Large intestine (tissue), 3 donors: ENCODE data around the gene BMP15. TPM values are rescaled to one million over a fixed set of nuclear protein-coding genes. Genes with fewer than 3 reads are reported as not detected.

Source experiments
- DNase-seq, 2 donors: peaks; one replicate each; pipeline versions ENCODE4 v3.0.0 to v3.0.0-alpha.2; 2013
- H3K27ac ChIP-seq: one replicate; pipeline ENCODE4 v1.5.1; 2013; ENCODE audit warnings: low read length
- H3K27me3 ChIP-seq: 2 replicates; pipeline ENCODE4 v1.6.1; 2013; ENCODE audit warnings: low read length; ENCODE audit not compliant: control insufficient read depth, insufficient read depth
- H3K36me3 ChIP-seq: 2 replicates; pipeline ENCODE4 v1.6.1; 2013; ENCODE audit warnings: low read length; ENCODE audit not compliant: control insufficient read depth, insufficient read depth
- H3K4me1 ChIP-seq: one replicate; pipeline ENCODE4 v1.6.1; 2013; ENCODE audit warnings: low read length; ENCODE audit not compliant: control insufficient read depth, insufficient read depth
- H3K4me3 ChIP-seq: one replicate; pipeline ENCODE4 v1.5.1; 2013; ENCODE audit warnings: low read length
- H3K9me3 ChIP-seq: one replicate; pipeline ENCODE4 v1.6.1; 2013; ENCODE audit warnings: mild to moderate bottlenecking, low read depth, low read length, moderate library complexity; ENCODE audit not compliant: control insufficient read depth
- WGBS: methylation state at CpG from one replicate; pipeline ENCODE4 v1.1.5; 2013; ENCODE audit warnings: low lambda C conversion rate; ENCODE audit not compliant: insufficient coverage; 5-methylcytosine and 5-hydroxymethylcytosine counted together
- polyA plus RNA-seq: library from polyadenylated mRNA; unstranded; fragments of 120-200 nt; gene quantifications from one replicate; pipeline ENCODE4 v1.2.1, GENCODE V29; 2013

BMP15 gene
- polyA plus RNA-seq, 1 donor, result not detected

- no peak for DNase-seq
- no peaks in the 10 kb centered on the region for H3K9me3 ChIP-seq
- WGBS, result no CpG with 5 or more reads among the region's 1 CpG
- no peak overlapping the region for H3K4me3 ChIP-seq
- H3K36me3 ChIP-seq, result no peaks in the 10 kb centered on the region
- H3K27me3 ChIP-seq, result no peaks in the 10 kb centered on the region
- no peaks in the 10 kb centered on the region for H3K4me1 ChIP-seq
- no peak overlapping the region for H3K27ac ChIP-seq
Observed at GRCh38 chrX:50893466-50893865, 17.1 kb upstream of the BMP15 start.

GRCh38 chrX:50905334-50905733 is 5.2 kb upstream of the BMP15 start:
- H3K4me1 ChIP-seq, result no peaks in the 10 kb centered on the region
- no peak overlapping the region for H3K4me3 ChIP-seq
- H3K27ac ChIP-seq, result no peak overlapping the region
- no peaks in the 10 kb centered on the region for H3K27me3 ChIP-seq
- no peaks in the 10 kb centered on the region for H3K36me3 ChIP-seq
- no peaks in the 10 kb centered on the region for H3K9me3 ChIP-seq
- no peak for DNase-seq
- WGBS, result no CpG with 5 or more reads among the region's 17 CpGs

GRCh38 chrX:50913520-50913919 is 3.0 kb downstream of the BMP15 start:
- DNase-seq, result peak in 1 of 2 donors; percentile 9
- Histone ChIP-seq H3K27ac (no peak overlapping the region), H3K27me3 (no peaks in the 10 kb centered on the region), H3K4me3 (no peak overlapping the region), H3K36me3 (no peaks in the 10 kb centered on the region), H3K4me1 (no peaks in the 10 kb centered on the region), H3K9me3 (no peaks in the 10 kb centered on the region)

GRCh38 chrX:50920132-50920531 is 9.6 kb downstream of the BMP15 start:
- Histone ChIP-seq H3K4me3 (no peak overlapping the region), H3K27ac (no peak overlapping the region), H3K4me1 (no peaks in the 10 kb centered on the region), H3K27me3 (no peaks in the 10 kb centered on the region), H3K9me3 (no peaks in the 10 kb centered on the region), H3K36me3 (no peaks in the 10 kb centered on the region)
- DNase-seq, result peak in 1 of 2 donors; percentile 2

- Histone ChIP-seq H3K9me3 (no peaks in the 10 kb centered on the region), H3K4me3 (no peak overlapping the region), H3K27me3 (no peaks in the 10 kb centered on the region), H3K4me1 (no peaks in the 10 kb centered on the region), H3K27ac (no peak overlapping the region), H3K36me3 (no peaks in the 10 kb centered on the region)
- DNase-seq, result no peak
Observed at GRCh38 chrX:50927127-50927526, 16.6 kb downstream of the BMP15 start.

- no CpG with 5 or more reads among the region's 3 CpGs for WGBS
- H3K9me3 ChIP-seq, result no peaks in the 10 kb centered on the region
- no peak for DNase-seq
Observed at GRCh38 chrX:50941638-50942037, 31.1 kb downstream of the BMP15 start.

GRCh38 chrX:50942471-50942870 is 31.9 kb downstream of the BMP15 start:
- Histone ChIP-seq H3K4me1 (no peaks in the 10 kb centered on the region), H3K9me3 (no peaks in the 10 kb centered on the region), H3K4me3 (no peak overlapping the region), H3K27ac (no peak overlapping the region), H3K27me3 (no peaks in the 10 kb centered on the region), H3K36me3 (no peaks in the 10 kb centered on the region)
- WGBS, result no CpG with 5 or more reads among the region's 2 CpGs
- DNase-seq, result no peak

More at GRCh38 chrX:50941638-50942037, 31.1 kb downstream of the BMP15 start:
- no peaks in the 10 kb centered on the region for H3K27me3 ChIP-seq
- no peak overlapping the region for H3K27ac ChIP-seq
- H3K4me1 ChIP-seq, result no peaks in the 10 kb centered on the region
- no peak overlapping the region for H3K4me3 ChIP-seq
- no peaks in the 10 kb centered on the region for H3K36me3 ChIP-seq

GRCh38 chrX:50952406-50952805 is 41.9 kb downstream of the BMP15 start:
- Histone ChIP-seq H3K36me3 (no peaks in the 10 kb centered on the region), H3K4me1 (no peaks in the 10 kb centered on the region), H3K27me3 (no peaks in the 10 kb centered on the region), H3K9me3 (no peaks in the 10 kb centered on the region), H3K4me3 (no peak overlapping the region), H3K27ac (no peak overlapping the region)
- WGBS, result no CpG with 5 or more reads among the region's 1 CpG
- no peak for DNase-seq

GRCh38 chrX:50953832-50954231 is 43.3 kb downstream of the BMP15 start:
- Histone ChIP-seq H3K4me3 (no peak overlapping the region), H3K36me3 (no peaks in the 10 kb centered on the region), H3K27ac (no peak overlapping the region), H3K9me3 (no peaks in the 10 kb centered on the region), H3K27me3 (no peaks in the 10 kb centered on the region), H3K4me1 (no peaks in the 10 kb centered on the region)
- no CpG with 5 or more reads among the region's 1 CpG for WGBS
- no peak for DNase-seq

- no peak overlapping the region for H3K27ac ChIP-seq
- H3K9me3 ChIP-seq, result no peaks in the 10 kb centered on the region
- H3K4me3 ChIP-seq, result no peak overlapping the region
- no peak for DNase-seq
- no CpG with 5 or more reads among the region's 3 CpGs for WGBS
- no peaks in the 10 kb centered on the region for H3K36me3 ChIP-seq
- H3K4me1 ChIP-seq, result no peaks in the 10 kb centered on the region
- no peaks in the 10 kb centered on the region for H3K27me3 ChIP-seq
Observed at GRCh38 chrX:50962156-50962555, 51.6 kb downstream of the BMP15 start.

- H3K27ac ChIP-seq, result no peak overlapping the region
- no peaks in the 10 kb centered on the region for H3K36me3 ChIP-seq
- H3K4me1 ChIP-seq, result peaks cover 4% of the 10 kb centered on the region
- H3K9me3 ChIP-seq, result no peaks in the 10 kb centered on the region
- no peak overlapping the region for H3K4me3 ChIP-seq
- DNase-seq, result no peak
- H3K27me3 ChIP-seq, result no peaks in the 10 kb centered on the region
Observed at GRCh38 chrX:50963842-50964241, 53.3 kb downstream of the BMP15 start.
